NCI-H82 (cell line): ENCODE results near the gene METRNL.
"Not testable (repeated sequence)": the region's sequence is repeated elsewhere in the genome, so short reads cannot be mapped to it uniquely, and the experiment has no call there.

ENCODE experiments used
- DNase-seq: peaks from one replicate; lab custom pipeline; 2025; lab: John Stamatoyannopoulos, UW

METRNL gene

GRCh38 chr17:83123896-83124801, 44.7 kb downstream of the METRNL start:
- DNase-seq = no peak

DNA sequence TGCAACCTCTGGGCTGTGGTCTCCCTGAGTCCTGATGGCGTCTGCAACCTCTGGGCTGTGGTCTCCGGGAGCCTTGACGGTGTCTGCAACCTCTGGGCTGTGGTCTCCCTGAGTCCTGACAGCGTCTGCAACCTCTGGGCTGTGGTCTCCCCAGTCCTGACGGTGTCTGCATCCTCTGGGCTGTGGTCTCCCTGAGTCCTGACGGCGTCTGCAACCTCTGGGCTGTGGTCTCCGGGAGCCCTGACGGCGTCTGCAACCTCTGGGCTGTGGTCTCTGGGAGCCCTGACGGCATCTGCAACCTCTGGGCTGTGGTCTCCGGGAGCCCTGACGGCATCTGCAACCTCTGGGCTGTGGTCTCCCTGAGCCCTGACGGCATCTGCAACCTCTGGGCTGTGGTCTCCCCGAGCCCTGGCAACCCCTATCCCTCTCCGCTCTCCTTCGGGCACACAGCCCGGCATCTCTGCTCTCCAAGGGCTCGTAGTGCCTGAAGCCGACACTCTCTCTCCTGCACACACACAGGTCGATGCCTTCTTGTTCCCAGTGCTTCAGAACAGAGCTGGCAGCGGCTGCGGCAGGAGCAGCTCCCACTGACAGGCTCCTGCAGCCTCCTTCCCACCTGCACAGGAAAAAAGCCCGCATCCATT, 45.6 kb downstream of the METRNL start:
- DNase-seq = no peak

- DNase-seq = no peak
These were observed 46.3 kb downstream of the METRNL start for GRCh38 chr17:83125515-83126274.

GRCh38 chr17:83126275-83126811, 46.9 kb downstream of the METRNL start:
- no peak for DNase-seq

GRCh38 chr17:83127431-83128160, 48.2 kb downstream of the METRNL start:
- no peak for DNase-seq

DNA sequence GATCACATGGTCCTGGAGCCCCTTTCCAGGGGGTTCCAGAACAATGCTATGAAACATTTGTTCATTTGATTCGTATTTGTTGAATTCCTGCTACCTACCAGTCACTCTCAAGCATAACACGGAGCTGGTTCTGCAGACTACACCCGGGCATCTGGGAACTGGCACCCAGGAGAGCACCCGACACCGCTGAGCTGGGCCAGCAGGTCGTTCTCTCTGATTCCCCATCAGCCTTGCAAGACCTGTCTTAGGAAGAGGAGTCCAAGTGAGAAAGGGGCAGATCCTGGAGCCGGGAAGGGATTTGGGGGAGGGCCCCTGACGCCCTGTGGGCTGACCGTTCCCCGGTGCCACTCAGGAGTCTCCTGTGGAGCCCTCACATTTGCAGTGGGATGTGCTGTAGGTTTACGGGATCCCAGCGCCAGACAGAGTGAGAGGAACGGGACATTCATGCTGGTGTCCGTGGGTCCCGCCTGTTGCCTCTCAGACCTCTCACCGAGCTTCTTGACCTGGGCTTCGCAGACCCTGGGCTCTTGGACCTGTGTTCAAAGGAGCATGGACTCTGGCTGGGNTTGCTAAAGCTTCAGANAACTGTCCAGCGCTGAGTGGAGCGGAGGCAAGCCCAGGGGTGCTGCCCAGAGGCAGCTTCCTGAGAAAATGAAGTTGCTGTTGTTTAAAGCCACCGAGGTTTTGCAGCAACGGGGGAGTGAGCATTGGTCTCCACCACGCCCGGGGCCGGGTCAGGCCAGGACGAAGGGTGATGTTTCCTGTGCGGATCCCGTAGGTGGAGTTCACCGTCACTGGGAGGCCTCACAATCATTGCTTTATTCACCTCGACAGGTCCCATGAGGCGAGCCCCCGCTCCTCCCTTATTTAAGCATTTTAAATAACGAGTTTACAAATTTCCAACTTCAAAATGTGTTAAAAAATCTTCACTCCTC, 49.2 kb downstream of the METRNL start:
- DNase-seq = no peak

DNA sequence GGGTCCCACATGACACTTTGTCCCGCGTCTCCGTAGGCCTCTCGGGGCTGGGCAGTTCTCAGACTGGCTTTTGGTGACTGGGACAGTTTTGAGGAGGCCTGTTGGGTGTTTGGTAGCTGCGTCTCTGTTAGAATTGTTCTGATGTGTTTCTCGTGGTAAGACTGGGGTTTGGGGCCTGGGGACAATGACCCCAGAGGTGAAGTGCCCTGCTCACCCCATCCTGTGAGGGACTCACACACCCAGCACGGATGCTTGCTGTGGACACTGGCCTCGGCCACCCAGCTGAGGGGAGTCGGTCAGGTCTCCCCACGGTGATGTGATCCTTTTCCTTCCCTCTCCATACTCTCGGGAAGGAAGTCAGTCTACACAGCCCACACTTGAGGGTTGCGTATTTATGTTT, 50.3 kb downstream of the METRNL start:
- no peak for DNase-seq

GRCh38 chr17:83131401-83132011, 52.1 kb downstream of the METRNL start:
- DNase-seq = no peak

DNA sequence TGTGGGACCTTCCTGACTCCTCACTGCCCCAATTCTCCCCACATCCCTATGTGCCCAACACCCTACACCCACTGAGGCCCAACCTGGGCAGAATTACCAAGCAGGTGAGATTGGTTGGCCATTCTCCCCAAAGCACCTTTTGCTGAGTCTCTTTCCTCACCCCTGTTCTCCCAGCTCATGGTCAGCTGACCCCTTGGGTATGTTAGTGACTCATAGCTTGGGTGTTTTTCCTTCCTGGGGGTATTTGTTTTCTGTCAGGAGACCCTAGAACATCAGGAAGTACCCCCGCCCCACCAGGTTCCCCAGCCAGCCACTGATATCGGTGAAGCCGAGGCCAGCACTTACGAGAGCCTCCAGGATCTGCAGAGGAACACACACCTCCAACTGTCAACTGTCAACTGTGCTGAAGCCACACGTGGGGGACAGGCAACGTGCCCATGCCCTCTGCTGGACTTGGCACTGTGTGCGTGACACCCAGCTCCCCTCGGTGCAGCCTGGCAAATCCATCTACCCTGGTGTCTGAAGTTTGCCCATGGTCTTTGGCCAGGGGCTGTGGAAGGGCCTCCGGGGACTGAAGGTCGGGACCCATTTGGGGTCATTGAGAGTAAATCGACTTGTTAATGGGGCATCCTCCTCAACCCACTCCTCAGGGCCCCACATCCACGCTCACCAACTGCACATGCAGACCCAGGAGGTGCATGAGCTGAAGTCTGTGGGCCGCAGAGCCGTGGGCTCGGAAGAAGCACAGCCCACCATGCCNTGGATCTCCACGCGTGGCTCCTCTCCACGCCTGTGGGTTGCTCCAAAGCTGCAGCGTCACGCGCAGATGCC, 53.1 kb downstream of the METRNL start:
- no peak for DNase-seq

- no peak for DNase-seq
These were observed 54.1 kb downstream of the METRNL start for GRCh38 chr17:83133302-83134121.

DNA sequence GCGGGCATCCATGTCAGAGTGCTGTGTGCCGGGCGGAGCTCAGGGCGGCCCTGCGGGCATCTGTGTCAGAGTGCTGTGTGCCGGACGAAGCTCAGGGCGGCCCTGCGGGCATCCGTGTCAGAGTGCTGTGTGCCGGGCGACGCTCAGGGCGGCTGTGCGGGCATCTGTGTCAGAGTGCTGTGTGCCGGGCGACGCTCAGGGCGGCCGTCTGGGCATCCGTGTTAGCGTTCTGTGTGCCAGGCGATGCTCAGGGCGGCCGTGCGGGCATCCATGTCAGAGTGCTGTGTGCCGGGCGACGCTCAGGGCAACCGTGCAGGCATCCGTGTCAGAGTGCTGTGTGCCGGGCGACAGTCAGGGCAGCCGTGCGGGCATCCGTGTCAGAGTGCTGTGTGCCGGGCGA, 55.0 kb downstream of the METRNL start:
- DNase-seq = not testable (repeated sequence)

DNA sequence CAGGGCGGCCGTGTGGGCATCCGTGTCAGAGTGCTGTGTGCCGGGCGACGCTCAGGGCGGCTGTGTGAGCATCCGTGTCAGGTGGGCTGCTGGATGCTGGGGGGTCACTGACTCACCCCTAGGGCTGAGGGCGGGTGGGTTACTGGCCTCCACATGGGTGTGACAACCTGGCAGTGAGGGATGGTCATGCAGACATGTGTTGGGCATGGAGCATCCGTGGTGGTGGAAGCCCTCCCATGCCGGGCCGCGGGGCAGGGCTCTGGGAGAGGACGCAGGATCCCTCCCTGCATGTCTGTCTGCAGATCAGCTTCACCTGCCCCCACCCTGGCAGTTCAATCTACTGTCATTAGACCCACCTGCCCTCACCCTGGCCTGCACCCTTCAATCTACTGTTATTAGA, 56.3 kb downstream of the METRNL start:
- DNase-seq = no peak

DNA sequence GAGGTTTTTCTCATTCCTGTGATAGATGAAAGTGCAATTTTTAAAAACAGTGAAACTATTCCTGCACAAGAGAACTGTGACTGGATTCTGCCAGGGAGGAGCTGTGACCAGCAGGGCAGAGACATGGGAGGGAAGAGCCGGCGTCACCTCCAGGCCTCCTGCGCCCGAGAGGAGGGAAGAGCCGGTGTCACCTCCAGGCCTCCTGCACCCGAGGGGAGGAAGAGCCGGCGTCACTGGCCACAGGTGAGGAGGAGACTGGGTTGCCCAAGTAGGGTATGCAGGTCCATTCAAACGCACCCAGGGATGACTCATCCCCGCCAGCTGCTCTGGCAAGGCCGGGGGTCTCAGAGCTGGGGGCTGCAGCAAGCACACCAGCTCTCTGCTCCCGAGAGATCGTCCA, 56.7 kb downstream of the METRNL start:
- no peak for DNase-seq

DNA sequence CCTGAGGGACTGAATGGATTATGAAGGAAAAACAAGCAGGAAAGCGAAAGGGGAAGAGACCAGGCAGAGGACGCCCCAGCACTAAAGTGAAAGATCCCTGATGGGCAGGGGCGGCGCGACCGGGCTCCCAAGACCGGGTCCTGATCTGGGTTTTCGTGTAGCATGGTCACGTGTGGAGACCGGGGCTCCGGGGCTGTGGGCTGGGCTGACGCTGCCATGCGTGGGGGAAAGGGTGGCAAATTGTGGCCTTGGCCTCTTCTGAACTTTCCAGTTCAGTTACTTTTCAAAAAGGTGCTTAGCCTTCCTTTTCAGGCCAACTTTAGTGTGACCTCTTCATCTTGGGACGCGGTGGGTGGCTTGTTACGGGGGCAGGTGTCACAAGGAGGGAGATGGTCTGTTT, 57.5 kb downstream of the METRNL start:
- DNase-seq = no peak

- DNase-seq = no peak
These were observed 58.1 kb downstream of the METRNL start for GRCh38 chr17:83137523-83137922.

GRCh38 chr17:83138820-83139219, 59.4 kb downstream of the METRNL start:
- DNase-seq = no peak

DNA sequence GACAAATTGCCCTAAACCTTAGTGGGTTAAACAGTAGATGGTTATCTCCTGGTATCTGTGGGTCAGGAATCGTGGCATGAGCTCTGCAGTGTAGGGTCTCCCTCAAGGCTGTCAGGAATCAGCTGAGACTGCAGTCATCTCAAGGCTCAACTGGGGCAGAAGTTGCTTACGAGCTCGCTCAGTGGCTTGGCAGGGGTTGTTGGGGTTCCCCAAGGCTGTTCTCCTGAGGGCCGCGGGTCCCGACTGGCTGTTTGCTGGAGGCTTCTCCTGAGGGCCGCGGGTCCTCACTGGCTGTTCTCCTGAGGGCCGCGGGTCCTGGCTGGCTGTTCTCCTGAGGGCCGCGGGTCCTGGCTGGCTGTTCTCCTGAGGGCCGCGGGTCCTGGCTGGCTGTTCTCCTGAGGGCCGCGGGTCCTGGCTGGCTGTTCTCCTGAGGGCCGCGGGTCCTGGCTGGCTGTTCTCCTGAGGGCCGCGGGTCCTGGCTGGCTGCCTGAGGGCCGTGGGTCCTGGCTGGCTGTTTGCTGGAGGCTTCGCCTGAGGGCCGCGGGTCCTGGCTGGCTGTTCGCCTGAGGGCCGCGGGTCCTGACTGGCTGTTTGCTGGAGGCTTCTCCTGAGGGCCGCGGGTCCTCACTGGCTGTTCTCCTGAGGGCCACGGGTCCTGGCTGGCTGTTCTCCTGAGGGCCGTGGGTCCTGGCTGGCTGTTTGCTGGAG, 60.3 kb downstream of the METRNL start:
- DNase-seq = not testable (repeated sequence)

DNA sequence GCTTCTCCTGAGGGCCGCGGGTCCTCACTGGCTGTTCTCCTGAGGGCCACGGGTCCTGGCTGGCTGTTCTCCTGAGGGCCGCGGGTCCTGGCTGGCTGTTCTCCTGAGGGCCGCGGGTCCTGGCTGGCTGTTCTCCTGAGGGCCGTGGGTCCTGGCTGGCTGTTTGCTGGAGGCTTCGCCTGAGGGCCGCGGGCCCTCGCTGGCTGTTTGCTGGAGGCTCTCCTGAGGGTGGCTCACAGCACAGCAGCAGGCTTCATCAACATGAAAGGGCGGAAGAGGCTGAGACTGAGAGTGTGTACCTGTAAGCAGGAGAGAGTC, 60.8 kb downstream of the METRNL start:
- not testable (repeated sequence) for DNase-seq
